GM19351 (cell line): ENCODE data around the gene NRP1.

Experiments used
- ATAC-seq: cut with Tn5 transposase; IDR thresholded peaks from one replicate; pipeline ENCODE4 v1.9.1; 2021; ENCODE audit warnings: mild to moderate bottlenecking, moderate library complexity; ENCODE audit not compliant: unreplicated experiment

The NRP1 gene

GRCh38 chr10:33350041-33350440 is 15.6 kb upstream of the NRP1 start:
- no peak for ATAC-seq

- no peak for ATAC-seq
Measured at GRCh38 chr10:33349268-33349667, 14.8 kb upstream of the NRP1 start.

DNA sequence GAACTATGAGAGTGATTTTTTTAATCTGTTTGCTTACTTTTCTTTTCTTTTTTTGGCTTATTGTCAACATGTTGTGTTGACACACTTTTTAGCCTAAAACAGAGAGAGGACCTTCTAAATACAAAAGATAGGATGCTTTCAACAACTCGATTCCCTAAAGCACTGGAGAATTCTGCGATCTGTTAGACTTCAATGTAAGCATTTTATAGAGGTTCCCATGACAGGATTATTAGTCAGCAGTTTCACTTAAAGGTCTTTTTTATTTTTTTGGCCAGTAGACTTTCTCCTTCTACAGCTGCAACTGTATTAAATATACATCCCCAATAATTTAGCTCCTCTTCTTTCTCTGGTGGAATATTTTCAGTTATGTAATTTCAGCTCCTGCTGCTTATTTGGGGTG is 12.7 kb upstream of the NRP1 start:
- ATAC-seq = no peak

DNA sequence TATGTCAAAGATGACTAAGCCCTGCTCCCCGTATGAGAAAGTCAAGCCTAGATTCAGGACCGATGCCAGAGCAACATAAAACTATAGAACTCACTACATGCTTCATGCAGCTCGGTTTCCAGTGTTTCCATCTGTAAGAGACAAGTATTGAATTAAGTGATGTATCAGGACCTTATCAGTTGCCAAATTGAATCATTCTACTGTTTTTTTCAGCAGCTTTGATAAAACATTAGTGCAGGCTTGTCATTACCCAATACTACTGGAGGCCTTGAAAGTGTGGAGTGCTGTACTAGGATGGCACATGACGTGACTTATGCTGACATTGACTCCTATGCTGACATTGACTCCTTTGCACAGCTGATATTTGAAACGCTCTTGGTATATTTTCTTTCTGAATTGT is 10.8 kb upstream of the NRP1 start:
- no peak for ATAC-seq

DNA sequence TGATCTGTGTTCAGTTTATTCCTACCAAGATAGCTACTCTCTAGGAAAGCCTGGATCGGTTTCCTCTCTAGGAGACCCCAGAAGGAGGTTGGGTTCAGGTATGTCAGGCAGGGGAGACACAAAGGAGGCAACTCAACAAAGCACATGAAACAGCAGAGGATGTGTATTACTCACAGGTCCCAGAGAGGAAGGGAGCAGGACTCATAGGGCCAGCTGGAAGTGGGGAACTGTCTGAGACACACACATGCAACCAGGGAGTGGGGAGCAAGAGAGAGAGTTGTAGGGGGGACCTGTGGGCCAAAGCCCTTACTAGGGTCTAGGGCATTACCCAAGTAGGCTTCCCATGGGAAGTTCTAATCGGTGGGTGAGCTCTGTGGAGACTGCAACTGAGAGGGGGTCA is 10.2 kb upstream of the NRP1 start:
- ATAC-seq = no peak

GRCh38 chr10:33341637-33342036 is 7.2 kb upstream of the NRP1 start:
- ATAC-seq = no peak

DNA sequence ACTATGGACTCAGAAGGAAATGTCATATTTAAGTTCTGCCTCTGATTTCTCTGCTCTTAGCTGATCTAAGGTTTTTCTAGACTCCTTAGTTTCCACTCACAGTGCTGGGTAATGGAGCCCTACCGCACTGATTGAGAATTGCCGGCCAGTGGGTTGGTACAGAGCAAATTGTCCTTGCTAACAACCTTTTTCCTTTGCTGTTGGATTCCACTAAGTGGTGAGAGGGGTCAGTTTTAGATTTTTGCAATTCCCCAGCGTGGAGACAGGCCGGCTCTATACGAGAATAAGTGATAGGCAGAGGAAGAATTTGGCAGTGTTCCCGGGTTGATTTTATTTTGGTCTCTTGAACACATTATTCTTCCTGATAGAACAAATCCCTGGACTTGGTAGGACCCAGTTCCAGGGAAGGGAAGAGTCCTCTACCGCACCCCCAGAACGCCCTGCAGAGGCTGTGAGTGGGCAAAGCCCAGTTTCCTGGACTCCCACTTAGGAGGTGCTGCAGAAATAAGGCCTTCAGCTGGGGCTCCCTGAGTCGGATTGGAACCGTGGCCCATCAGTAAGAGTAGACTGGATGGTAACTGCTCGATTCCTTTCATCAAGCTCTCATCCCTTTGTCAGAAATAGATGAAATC is 3.0 kb upstream of the NRP1 start:
- ATAC-seq = no peak

DNA sequence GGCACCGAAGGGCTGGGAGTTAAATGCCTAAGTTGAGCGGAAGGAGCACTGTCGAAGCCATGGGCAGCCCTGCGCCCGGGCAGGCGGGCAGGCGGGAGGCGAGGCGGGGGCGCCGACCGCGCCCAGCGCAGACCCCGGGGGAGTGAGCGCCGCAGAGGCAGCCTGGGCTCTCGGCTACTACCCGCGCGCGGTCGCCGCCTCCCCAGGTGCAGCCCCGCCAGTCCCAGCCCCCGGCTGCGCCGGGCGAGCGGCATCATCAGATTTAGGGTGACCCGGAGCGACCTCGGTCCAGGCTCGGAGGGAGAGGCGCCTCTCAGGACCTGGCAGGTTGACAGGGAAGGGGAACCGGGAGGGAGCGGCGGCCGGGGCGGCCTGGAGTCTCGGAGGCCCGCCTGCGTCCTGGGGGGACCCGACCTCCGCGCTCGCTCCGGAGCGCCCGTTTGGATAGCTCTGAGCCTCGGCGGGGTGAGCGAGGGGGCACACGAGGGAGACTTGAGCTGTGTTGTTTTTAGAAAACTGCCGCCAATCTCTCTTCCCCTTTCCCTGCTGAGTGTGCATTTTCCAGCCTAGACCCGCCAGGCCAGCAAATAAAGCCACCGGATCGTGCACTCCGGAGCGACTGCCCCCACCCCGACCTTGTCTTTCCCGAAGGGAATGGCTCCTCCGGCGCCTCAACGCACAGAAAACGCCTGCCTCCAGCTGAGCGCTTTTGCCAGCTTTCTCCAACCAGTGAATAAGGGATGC is 2.3 kb upstream of the NRP1 start:
- ATAC-seq = no peak

GRCh38 chr10:33335801-33336581 is 1.5 kb upstream of the NRP1 start:
- ATAC-seq = no peak

DNA sequence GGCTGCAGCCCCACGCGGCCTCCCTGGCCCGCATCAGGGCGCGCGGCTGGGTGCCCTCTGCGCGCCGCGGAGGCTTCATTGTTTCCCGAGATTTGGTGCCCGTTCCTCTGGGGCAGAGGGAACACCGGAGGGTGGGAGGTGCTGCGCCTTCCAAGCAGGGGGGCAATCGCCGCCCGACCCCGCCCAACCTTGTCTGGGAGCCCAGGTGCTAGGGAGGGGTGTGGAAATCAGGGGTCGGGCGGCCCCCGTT is 1.0 kb upstream of the NRP1 start:
- no peak for ATAC-seq

- ATAC-seq = no peak
Measured at GRCh38 chr10:33334805-33335550, 511 bp upstream of the NRP1 start.

DNA sequence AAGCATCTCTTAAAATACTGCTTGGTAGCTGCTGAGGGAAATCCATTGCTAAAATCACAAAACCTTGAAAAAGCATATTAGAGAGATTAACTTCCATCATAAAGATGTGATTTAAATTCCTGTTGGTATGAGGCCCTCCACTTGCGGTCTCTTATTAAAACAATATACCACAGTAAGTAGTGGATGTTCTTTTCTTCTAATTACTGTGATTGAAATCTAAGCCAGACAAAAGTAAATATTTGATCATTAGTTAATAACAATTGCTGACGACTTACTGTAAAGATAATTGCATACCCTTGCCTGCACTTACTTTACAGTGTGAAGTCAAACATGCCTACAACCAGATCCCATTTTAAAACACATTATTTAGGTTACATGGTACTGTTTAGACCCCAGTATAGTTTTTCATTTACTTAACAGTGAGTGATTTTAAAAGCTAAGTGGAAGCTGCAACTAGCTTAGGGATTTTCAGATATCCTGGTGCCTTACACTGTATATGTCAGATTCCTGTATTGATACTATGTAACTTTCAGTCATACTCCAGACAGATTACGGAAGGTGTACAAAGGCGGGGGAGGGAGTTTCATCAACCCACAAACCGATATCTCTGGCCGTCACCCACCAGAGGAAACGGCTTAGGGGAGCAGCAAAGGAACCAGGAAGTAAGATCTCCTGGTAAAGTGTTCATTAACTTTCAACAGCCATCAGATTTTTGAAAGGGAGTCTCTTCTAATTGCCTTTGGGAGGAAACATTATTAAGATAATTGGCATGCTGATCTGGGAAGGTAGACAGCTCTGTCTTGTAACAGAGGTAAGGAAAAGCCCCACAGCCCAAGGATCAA is 986 bp downstream of the NRP1 start:
- no peak for ATAC-seq

DNA sequence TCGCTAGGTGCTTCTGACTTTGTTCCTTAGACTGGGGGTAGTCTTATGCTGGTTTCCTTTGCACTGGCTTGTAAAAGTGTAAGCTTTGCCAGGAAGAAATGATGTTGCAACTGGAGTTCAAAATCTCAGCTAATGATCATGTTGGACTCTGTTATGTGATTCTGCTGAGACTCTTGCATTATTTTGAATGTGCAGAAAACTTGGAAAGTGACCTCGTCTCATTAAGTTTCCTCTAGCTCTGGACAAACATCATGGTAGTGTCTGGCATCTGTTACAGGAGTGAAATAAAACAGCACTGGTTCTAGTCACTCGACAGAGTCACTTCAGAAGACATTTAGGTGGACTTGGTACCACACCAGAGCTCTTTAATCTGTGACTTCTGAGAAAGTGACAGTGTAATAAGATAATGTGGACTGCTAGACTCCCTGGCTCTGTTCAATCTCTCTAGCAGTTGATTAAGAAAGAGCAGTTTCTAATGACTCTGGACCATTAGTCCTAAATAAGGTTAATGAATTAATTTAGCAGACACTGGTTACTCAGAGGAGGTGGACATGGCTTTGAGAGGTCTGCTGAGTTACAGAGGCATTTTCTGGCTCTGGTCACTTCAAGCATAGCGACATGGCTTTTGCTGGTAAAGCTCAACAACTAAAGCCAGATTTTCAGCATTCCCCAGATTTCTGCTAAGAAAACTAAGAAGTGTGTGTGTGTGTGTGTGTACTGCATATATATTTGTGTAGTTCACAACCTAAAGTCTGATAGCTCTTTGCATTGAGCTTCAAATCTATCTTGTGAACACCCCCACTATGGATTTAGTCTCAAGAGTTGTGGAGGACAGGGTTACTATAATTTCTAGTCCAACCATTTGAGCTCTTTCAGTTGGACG is 2.0 kb downstream of the NRP1 start:
- ATAC-seq = no peak

GRCh38 chr10:33331379-33331694 is 3.1 kb downstream of the NRP1 start:
- no peak for ATAC-seq

- ATAC-seq = peak; percentile 73
Measured at GRCh38 chr10:33330543-33331378, 3.7 kb downstream of the NRP1 start.

- ATAC-seq = no peak
Measured at GRCh38 chr10:33329178-33329577, 5.3 kb downstream of the NRP1 start.

DNA sequence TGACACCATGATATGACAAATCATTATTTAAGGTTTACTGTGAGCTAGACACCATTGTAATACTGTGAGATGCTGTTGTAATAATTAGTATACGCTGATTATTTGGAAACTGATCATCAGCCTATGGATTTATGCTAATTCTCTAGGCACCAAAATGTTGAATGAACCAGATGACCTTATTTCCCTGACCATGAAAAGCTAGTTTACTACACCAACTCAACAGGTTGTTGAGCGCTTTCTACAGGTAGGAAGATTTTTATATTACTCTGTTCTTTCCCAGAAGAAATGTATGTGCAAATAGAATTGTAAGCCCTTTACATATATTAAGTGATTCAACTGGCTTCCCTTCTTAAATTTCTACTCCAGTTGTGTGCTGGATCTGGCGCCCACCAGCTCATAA is 6.2 kb downstream of the NRP1 start:
- no peak for ATAC-seq

DNA sequence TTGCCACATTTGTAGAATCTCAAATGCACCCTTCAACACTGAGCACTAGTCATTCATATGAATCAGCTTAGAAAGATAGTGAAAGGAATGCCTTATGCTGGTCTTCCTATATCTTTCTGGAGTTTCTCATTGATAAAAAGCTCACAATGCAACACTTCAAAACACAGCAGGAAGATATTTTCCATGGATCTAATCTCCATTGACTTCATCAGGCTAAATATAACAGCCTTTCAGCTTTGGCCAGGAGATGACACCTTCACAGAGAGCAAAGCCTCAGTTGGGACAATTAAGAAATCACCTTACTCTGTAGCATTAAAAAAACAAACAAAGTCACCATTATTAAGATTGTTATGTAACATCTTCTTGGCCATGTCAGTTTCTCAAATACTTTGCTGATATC is 6.7 kb downstream of the NRP1 start:
- no peak for ATAC-seq

DNA sequence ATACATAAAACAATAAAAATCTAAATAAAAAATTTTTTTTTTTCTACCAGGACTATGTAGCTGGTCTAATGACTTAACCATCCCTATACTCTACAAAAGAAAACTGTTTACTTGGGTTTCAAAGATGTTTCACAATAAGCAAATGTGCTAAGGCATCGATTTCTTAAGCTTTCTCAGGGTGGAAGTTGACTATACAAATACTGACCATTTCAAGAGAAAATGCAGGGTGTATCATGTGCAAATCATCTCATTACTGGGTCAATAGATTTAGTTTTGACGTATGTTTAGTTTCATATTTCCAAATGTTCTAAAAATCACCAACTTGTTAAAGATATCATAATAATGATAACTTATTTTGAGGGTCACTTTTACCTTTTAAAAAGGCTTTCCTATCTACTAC is 7.5 kb downstream of the NRP1 start:
- ATAC-seq = no peak
